Fibroblast of skin of scalp (primary cell): ENCODE data around the gene WDR27. TPM values are rescaled to one million over a fixed set of nuclear protein-coding genes. Genes with fewer than 3 reads are reported as not detected.

Source experiments
- DNase-seq: peaks from one replicate; pipeline ENCODE4 v3.0.0-alpha.2; 2013
- polyA plus RNA-seq, 2 experiments: library from polyadenylated mRNA; unstranded; fragments of 120-200 nt; gene quantifications; one replicate each; pipeline ENCODE4 v1.2.1, GENCODE V29; 2013; ENCODE audit not compliant: insufficient read length in 2 of 2

The WDR27 gene
- 14.2 TPM for polyA plus RNA-seq (2013, experiment 1 of 2; ENCODE audit: insufficient read length)
- 14.1 TPM for polyA plus RNA-seq (2013, experiment 2 of 2; ENCODE audit: insufficient read length)

DNA sequence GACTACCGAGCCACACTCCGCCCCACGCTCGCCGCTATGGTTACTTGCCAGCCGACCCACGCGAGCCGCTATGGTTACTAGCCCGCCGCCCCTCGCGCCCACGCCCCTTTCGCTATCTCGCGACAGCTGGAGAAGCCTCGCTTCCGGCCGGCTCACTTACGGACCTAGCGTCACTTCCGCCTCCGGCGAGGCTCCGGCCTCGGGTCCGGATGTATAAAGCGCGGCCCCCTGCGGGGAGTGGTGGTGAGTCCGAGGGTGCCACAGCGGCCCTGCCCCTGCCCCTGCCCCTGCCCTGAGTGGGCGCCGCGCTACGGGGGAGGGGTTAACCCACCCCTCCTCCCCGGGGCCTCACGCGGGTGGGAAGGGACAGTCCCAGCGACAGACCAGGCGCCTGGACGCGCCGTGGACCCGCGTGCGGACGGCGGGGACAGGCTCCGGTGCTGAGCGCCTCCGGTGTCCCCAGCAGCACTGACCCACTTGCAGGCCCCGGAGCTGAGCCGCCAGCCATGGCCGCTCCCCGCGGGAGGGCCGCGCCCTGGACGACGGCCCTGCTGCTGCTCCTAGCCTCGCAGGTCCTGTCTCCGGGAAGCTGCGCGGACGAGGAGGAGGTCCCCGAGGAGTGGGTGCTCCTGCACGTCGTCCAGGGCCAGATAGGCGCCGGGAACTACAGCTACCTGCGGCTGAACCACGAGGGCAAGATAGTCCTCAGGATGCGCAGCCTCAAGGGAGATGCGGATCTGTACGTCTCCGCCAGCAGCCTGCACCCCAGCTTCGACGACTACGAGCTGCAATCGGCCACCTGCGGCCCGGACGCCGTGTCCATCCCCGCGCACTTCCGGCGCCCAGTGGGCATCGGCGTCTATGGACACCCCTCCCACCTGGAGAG is at the start of gene WDR27, which contains the start of gene C6orf120:
Gene WDR27, minus strand, starts transcription at position 76 of the 886 bp plus-strand sequence. CDS start 13,024 bp downstream, outside the sequence.
Gene C6orf120, plus strand, starts transcription at position 173 of the 886 bp plus-strand sequence. Its CDS starts 334 bp downstream, at position 507.
- DNase-seq, result peak; percentile 96

DNA sequence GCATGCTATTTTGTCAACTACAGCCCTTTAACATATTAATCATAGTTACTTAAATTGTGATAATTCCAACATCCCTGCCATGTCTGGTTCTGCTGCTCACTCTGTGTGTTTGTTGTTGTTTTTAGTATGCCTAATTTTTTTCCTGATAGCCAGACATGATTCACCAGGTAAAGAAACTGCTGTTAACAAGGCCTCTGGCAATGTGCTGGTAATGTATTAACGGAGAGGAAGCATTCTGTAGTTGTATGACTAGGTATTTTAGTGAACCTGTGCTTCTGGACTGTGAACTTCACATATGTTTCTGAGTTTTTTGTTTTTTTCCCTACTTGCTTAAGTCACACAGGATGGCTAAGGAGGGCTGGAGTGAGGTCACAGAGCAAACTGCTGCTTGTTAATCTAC is 44.7 kb upstream of the WDR27 start:
- no peak for DNase-seq

DNA sequence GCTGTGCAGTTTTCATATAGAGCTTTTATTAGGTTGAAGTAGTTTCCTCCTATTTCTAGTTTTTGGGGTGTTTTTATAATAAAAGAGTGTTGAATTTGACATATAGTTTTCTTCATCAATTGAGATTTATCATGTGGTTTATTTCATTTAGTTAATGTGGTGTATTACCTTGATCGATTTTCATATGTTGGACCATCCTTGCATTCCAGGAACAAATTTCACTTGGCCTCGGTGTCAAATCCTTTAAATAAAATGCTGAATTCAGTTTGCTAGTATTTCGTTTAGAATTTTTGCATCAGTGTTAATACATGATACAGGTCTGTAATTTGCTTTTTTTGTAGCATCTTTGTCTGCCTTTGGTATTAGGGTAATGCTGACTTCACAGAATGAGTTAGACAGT is 43.6 kb upstream of the WDR27 start:
- DNase-seq, result no peak

DNA sequence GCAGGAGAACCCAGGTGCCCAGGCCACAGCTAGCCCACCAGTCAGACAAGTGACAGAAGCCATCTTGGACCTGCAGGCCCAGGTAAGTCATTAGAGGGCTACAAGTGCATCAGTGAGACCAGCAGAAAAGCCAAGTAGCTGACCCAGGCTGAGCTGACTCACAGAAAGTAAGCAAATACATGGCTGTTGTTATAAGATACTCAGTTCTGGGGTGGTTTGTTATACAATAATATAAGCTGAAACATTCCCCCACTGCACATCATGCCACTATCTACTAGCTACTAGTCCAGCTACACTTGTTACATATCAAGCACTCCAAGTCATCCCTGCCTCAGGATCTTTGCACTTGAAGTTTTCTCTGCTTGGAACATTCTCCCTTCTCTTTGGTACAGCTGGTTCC is 39.5 kb upstream of the WDR27 start:
- DNase-seq, result no peak

DNA sequence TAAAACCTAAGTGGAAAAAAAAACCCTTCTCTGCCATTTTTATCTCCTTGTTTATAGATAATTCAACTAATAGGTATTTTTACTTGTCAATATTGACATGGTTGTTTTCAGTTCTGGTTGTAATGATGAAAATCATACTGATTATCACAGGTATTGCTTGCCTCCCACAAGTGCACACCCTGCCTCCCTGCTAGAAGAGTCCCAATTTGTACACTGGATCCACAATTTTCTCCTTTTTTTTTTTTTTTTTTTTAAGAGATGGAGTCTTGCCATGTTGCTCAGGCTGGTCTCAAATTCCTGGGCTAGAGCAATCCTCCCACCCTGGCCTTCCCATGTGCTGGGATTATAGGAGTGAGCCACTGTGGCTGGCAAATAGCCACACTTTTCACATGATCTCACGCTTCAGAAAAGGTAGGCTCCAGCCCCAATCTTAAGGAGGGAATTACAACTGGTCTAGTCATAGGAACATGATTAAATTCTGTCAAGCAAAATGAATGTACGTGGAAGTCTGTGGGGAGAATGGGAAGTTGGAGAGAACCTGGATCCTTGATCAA is 37.2 kb upstream of the WDR27 start:
- no peak for DNase-seq

DNA sequence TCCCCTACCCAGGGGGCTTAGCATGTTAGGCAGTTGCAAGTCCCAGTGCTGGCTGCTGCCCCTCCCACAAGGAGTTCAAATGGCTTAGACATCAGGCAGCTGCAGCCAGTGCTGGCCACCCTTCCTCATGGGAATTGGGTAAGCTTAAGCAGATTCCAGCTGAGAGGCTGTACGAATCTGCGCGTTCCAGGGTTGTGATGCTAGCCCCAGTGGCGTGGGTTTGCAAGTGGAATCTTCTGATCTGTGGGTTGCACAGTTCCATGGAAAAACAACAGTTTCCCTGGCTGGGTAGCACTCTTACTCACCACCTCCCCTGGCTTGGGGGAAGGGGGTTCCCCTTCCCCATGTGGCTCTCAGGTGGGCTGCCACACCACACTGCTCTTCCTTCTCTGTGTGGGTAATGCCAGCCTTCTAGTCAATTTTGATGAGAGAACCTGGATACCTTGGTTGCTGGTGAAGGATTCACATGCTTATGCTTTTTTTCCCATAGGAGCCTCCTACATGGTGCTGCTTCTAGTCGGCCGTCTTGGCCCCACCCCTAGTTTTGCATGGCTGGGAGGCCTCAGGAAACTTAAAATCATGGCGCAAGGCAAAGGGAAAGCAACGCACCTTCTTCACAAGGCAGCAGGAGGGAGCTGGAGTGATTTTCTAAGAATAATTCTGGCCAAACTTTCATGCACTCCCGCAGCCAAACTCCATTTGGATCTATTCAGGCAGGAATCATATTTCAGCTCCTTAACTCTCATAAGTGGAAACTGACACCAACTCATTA is 36.6 kb upstream of the WDR27 start:
- peak; percentile 30 for DNase-seq

DNA sequence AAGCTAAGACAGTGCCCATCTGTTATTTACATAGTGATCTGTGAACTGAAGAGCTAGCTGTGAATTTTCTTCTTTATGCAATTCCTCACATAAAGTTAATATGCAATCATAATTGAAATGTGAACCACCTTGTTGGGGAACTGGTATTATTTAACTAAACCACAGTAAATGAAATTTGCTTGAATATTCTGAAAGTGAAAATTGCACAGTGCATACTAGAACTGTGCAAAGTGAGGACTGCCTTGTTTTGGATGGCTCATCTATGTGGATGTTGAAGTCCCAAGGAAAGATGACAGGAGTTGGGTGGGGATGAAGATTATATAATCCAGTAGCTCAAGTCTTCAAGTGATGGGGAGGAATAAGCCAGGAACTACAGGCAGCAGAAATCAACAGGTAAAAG is 28.1 kb upstream of the WDR27 start:
- no peak for DNase-seq

DNA sequence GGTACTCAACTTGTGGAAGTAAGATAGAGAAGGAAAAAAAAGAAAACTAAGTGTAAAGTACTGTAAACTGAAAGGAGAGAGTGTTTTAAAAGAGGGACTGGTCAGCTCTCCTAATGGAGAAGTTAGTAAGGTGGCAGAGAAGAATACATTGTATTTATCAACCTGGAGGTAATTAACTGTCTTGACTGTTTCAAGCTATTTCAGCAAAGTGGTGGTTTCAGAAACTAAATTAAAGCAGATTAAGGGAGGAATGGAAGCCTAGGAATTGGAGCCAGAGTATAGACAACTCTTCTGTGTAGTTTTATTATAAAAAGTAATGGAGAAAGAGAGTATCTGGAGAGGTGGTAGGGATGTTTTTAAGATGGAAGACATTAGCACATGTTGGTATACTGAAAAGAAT is 25.1 kb upstream of the WDR27 start:
- no peak for DNase-seq

DNA sequence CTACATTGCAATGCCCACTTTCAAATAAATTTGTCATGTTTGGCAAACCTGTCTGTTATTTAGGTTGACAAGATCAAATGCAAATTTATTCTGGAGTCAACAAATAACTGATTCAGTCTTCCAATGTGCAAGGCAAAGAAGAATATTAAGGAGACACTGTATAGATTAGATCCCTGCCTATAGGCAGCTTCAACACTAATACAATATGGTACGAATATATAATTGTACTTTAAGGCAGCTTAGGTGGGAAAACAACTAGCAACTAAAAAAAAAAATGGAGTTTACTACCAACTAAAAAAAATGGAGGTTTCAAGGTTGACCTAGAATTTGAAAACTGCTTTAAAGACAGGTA is 24.2 kb upstream of the WDR27 start:
- no peak for DNase-seq

DNA sequence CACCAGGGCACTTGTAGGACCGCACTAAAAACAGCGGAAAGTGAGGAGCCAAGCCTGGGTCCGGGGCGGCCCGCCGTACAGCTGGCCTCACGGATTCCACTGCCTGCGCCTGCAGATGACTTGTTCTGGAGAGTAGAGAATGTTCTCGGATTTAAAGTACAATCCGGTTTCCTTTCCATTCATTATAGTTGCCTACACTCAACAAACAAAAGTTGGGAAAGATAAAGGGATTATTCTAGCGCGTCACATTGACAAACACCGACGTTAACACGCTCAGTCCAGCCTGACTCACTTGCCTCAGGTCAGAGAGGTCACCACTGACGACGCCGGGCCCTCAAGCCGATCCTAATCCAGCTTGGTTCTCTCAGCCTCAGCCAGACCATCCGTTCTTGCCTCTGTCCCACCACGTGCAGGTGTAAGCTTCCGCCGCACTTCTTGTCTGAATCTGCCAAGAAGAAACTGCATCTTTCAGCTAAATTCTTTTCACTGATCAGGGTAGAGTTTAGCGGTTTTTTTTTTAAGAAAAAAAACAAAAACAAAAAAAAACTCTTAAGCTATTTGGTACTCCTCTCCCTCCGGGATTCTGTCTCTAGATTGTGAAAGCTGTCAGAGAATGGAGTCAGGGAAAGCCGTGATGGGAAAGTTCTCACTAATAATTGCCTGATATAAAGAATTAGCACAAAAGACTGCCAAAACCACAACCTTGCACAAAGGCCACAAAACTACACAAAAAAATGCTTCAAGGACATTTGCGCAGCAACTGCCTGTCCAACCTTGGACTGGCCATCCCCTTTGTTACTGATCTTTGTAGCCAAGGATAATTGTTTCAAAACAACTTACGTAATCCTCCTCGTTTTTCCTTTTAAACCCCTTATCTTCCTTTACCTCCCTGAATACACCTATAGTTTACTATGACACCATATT is 23.6 kb upstream of the WDR27 start:
- DNase-seq, result peak; percentile 15

DNA sequence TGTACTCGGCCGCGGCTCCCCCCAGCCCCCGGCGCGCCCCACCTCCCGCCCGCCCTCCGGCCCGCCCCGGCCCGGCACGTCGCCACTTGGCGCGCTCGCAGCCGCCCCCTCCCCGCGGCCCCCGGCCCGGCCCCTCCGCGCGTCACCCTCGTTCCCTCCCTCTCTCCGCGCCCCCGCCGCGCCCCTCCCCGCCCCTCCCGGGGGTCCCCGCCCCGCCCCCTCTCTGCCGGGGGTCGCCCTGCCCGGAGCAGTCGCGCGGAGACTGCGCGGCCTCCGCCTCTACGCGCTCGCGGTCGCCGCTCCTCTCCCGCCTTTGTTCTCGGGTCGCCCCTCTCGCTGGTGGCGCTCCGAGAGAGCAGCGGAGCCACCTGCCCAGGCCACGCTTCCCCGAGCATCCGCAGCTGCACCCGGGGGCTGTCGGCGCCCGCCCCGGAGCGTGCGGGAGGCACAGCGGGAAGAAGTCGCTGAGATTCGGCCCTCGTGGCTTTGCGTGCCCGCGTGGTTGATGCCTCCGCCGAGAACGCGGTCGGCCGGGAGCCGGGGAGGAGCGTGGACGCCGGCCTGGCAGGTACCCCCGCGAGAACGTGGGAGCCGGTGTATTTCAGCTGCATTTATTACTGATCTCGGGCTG is 22.8 kb upstream of the WDR27 start, which contains the start of gene PHF10:
Gene PHF10, minus strand, starts transcription at position 7 of the 631 bp plus-strand sequence. CDS start 569 bp downstream, outside the sequence.
- peak; percentile 45 for DNase-seq

DNA sequence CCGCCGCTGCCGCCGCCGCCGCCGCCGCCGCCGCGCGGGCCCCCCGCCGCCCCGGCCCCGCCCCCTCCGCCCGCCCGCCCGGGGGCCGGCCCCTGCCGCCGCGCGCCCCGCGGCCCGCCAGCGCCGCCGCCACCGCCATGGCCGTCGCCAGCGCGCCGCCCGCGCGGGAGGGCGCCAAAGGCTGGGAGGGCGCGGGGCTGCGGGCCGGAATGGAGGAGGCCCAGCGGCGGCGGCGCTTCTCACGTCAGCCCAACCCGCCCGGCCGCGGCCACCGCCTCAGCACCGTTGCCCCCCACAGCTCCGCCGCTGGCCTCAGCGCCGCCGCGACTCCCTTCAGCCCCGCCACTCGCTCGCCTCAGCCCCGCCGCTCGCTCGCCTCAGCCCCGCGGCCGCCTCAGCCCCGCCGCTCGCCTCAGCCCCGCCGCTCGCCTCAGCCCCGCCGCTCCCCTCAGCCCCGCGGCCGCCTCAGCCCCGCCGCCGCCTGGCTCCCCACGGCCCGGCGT is 22.2 kb upstream of the WDR27 start:
- DNase-seq, result peak; percentile 43

DNA sequence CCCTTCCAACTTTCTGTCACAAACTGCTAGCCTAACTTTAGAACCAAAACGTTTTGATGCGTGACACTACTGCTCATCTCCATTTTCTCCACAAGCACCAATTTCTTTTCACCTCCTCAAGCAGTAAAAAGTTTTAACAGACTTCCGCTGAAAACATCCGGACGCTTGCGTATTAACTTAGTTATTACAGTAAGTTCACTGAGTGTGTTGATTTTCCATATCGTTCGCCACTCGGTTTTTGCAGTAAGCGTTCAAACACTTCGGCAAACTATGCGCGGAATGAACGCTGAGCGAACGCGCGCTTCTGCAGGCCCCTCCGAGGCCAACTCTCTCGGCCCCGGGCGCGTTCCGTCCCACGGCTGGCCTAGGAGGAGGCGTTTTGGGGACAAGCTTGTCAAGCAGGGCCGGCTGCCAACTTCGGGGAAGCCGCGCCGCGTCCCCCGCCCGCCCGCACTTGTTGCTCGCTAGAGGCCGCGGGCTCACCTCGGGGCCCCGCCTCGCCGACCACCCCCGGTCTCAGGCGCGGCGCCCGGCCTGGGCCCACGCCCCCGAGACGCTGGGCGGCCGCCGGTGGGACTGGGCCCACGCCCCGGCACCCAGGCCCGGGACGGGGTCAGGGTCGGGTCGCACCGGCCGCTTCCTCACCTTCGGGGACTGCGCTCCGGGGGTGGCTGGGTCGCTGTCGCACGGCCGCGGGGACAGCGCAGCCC is 21.5 kb upstream of the WDR27 start:
- peak; percentile 71 for DNase-seq

DNA sequence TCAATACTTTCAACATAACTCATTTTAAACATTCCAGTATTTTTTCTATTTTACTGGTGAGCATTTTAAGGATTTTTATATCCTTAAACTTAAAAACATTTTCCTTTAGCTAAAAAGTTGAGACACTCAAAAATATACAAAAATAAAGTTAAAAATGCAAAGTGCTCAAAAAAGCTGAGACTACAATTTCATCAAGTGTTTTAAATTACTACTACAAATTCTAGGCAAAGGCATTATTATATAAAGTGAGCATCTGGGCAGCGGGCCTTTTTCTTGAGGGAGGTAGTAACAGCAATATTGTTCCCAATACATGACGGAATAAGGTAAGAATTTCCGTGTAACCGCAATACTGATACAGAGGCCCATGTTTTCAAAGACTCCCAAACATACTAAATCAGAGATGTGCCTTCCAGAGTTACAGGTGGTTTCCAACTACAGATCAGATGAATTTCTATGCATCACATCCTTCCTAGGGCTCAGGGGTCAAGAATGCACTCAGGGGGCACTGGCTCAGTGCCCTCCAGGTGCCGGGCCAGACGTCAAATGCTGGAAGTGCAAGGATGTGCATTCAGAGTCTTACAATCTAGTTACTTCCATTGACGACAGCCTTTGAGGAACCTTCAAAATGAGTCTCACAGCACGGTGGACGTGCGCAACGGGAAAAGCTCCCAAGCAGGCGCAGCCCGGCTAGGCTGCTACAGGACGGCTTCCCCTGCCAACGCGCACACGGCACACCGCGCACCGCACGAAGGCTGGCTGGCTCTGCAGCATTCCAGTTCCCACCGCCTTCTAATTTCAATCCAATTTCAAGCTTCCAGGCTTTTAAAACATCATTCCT is 20.8 kb upstream of the WDR27 start:
- DNase-seq, result peak; percentile 22

DNA sequence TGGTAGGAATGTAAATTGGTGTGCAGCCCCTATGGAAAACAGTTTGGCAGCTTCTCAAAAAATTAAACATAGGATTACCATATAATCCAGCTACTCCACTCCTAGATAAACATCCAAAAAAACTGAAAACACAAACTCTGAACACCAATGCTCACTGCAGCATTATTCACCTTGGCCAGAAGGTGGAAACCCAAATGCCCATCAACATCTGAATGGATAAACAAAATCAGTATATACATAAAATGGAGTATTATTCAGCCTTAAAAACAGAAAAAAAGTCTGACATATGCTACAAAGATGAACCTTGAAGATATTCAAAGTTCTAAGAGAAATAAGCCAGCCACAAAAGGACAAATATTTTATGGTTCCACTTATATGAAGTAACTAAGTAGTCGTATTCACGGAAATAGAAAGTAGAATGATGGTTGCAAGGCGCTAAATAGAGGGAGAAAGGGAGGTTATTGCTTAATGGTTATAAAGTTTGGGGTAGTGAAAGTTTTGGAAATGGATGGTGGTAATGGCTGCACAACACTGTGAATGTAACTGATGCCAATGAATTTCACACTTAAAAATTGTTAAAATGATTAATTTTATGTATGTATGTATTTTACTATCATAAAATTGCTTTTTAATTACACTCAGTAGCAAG is 18.5 kb upstream of the WDR27 start:
- DNase-seq, result no peak

DNA sequence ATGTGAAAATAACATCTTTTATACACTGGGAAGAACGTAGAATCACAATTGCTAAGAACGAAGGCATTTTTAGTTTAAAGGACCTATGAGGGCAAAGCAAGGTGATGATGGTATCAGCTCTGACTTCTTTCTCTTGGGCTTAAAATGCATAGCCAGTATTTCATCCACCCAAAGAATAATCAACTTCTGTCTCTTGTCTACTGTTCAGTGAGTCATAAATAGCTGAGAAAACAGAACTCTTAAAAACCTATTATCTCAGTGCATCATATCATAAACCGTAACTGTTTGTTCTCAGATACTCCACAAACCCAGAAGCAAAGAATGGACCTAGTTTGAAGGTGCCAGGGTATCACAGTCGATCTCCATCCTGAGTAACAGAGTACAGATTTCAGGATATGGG is 17.3 kb upstream of the WDR27 start:
- DNase-seq, result no peak

DNA sequence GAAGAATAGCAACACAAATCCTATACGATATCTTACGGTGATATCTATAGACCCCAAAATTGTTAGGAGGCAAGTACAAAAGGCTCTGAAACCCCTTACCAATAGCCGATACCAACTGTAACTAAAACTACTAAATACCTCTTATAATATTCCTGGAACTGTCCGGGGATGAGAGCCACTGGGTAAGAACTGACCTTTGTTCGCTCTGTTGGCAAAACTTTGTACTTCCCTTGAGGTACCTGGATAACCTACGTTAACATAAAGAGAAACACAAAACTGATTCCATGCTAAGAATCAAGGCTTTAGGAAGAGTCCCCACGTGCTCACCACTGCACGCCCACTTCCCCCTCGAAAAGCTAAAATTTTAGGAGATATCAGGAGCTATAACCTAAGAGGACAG is 12.8 kb upstream of the WDR27 start:
- DNase-seq, result no peak

DNA sequence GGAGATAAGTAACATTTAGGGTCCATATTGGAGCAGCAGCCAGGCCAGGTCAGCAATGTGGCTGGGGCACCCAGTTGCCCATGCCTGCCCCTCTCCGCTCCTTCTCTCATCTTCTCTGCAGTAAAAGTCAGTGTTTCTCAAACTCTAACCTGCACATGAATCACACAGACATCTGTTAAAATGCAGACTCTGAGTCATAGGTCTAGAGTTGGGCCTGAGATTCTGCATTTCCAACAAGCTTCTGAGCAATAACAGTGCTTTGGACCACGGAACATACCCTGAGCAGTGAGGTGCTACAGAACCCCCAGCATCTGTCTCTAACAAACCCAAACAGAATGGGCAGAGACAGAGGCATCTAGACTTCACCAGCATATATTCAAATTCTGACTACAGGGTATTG is 12.3 kb upstream of the WDR27 start:
- DNase-seq, result no peak

DNA sequence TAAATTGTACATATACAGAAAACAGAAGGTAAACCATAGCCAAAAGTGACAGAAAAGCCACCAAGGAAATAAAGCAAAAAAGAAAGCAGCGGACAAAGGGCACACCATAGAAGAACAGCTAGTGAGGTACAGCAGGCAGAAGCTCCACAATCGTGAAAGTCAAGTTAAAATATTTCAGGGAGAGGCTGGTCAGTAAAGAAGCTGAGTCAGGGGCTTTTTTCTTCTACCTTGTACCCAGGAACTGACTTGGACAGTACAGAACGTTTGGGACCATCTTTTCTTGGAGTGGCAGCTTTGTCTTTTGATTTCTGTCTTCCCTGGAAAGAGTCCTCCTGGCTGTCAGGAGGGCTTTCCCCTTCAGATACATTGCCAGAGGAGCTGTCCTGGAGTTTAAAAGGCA is 8.2 kb upstream of the WDR27 start:
- no peak for DNase-seq
